Measurements from ENCODE around the gene ANKRD10.
"Not testable (repeated sequence)": the region's sequence is repeated elsewhere in the genome, so short reads cannot be mapped to it uniquely, and the experiment has no call there.

ANKRD10 gene

DNA sequence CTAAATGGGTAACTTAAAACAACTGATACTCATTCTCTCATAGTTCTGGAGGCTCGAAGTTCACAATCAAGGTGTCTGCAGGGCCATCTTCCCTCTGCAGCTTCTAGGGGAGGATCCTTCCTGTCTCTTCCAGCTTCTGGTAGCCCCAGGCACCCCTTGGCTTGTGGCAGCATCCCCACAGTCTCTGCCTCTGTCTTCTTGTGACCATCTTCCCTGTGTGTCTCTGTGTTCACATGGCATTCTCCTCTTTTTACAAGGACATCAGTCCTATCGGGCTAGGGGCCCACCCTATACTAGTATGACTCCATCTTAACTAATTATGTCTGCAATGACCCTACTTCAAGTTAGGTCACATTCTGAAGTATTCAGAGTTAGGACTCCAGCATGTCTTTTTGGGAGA lies 73.5 kb downstream of the ANKRD10 start:
- TF ChIP-seq, protein P1, sequence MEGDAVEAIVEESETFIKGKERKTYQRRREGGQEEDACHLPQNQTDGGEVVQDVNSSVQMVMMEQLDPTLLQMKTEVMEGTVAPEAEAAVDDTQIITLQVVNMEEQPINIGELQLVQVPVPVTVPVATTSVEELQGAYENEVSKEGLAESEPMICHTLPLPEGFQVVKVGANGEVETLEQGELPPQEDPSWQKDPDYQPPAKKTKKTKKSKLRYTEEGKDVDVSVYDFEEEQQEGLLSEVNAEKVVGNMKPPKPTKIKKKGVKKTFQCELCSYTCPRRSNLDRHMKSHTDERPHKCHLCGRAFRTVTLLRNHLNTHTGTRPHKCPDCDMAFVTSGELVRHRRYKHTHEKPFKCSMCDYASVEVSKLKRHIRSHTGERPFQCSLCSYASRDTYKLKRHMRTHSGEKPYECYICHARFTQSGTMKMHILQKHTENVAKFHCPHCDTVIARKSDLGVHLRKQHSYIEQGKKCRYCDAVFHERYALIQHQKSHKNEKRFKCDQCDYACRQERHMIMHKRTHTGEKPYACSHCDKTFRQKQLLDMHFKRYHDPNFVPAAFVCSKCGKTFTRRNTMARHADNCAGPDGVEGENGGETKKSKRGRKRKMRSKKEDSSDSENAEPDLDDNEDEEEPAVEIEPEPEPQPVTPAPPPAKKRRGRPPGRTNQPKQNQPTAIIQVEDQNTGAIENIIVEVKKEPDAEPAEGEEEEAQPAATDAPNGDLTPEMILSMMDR (IDR thresholded peaks at IDR 0.05; ENCODE audit: borderline replicate concordance, insufficient read depth, low read depth, low read length), result no peak
- no peak overlapping the region for H3K4me3 ChIP-seq (ENCODE audit: low read depth, low read length)

DNA sequence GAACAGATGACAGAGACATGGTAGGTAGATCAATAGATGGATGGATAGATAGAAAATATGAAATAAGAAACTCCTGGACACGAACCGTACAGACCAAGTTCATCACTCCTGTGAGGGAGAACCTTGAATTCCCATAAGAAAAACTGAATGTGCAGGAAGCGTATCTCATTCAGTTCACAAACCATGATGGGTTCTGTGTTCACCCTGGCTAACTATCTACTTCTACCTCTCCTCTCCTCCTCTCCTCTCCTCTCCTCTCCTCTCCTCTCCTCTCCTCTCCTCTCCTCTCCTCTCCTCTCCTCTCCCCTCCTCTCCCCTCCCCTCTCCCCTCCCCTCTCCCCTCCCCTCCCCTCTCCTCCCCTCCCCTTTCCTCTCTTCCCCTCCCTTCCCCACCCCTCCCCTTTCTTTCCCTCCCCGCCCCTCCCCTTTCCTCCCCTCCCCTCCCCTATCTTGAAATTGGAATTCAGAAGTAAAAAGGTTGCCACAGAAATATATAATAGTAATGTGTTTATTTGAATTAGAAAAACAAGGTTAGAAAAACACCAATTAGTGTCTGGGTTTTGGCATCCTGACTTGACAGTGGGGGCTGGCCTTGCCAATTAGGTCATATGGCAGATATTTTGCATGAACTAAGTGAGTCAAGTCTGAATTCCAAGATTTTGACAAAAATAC lies 75.9 kb downstream of the ANKRD10 start:
- TF ChIP-seq, protein P1 (IDR thresholded peaks at IDR 0.05; ENCODE audit: borderline replicate concordance, insufficient read depth, low read depth, low read length), result no peak
- H3K4me3 ChIP-seq (ENCODE audit: low read depth, low read length), result no peak overlapping the region

DNA sequence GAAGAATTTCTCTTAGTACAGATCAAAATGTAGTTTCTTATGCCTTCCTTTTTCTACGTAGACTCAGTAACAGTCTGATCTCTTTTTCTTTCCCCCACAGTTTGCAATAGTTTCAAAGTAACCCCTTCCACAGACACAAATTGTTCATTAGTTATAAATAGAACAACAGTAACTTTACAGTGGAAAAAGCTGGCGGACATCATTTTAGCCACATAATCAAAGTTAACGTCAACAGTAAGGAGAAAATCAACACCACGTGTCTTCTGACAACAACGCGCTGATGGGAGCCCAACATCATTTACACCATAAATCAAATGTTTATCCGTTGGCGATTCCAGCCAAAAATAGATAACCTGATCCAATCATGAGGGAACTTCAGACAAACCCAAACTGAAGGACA lies 76.8 kb downstream of the ANKRD10 start:
- H3K4me3 ChIP-seq (ENCODE audit: low read depth, low read length), result no peak overlapping the region
- TF ChIP-seq, protein P1 (IDR thresholded peaks at IDR 0.05; ENCODE audit: borderline replicate concordance, insufficient read depth, low read depth, low read length), result no peak

DNA sequence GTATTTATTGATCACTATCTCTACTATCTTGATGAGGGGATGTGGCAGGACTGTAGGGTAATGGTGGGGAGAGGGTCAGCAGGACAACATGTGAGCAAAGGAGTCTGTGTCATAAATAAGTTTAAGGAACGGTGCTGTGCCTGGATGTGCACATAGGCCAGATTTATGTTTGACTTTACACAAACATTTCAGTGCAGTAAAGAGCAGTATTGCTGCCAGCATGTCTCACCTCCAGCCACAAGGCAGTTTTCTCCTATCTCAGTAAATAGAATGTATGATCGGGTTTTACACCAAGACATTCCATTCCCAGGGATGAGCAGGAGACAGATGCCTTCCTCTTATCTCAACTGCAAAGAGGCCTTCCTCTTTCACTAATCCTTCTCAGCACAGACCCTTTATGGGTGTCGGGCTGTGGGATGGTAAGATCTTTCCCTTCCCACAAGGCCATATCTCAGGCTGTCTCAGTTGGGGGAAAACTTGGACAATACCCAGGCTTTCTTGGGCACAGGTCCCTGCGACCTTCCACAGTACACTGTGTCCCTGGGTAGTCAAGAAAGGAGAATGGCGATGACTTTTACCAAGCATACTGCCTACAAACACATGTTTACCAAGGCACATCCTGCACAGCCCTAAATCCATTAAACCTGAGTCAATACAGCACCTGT lies 77.3 kb downstream of the ANKRD10 start:
- H3K4me3 ChIP-seq (ENCODE audit: low read depth, low read length), result not testable (repeated sequence)

DNA sequence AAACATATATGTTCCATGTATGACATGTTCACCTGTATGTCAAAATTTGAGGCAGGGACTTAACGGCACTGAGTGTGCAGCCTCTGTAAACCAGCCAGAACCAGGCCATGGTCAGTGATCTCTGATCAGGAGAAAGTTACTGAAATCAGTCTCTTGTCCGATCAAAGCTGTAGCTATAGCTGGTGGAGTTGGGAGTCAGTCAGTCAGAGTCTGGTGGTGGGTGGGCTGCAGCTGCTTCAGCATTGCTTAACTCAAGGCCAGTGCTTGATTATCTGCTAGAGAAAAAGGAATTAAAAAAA lies 78.3 kb downstream of the ANKRD10 start:
- H3K4me3 ChIP-seq (ENCODE audit: low read depth, low read length), result no peak overlapping the region
- TF ChIP-seq, protein P1 (IDR thresholded peaks at IDR 0.05; ENCODE audit: borderline replicate concordance, insufficient read depth, low read depth, low read length), result no peak

DNA sequence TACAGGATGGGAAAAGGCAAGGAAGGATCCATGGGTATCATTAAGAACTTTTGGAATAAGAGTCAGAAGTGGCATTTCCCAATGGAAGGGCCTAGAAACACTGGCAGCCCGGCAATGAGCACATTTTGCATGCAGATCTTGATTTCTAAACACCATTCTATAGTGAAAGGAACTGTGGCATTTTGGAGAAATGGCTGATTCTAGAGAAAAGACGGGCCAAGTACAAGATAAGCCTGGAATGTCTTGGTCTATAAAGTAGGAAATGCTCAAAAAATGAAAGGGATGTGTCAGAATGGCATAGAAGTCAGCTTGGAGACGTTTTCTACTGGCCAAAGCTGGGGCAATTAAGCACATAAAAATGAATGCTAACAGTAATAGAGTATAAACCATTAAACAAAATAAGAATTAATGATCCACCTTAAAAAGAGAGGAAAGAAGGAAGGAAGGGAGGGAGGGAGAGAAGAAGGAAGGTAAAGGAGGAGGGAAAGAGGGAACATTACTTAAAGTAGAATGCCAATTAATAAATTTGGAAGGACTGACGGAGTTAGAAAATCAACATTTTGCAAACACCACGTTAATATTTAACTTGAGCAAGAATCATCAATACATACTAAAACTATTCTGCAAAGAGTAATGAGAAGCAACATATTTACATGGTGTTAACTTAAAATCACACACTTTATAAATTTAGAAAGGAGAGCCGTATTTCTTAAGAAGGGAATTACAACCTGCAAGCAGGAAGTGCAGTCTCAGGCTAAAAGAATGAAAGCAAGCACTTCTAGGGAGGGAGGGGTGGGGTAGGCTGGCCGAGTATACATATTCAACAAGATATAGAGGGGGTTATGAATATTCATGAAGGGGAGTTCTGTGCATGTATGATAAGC lies 78.9 kb downstream of the ANKRD10 start:
- no peak overlapping the region for H3K4me3 ChIP-seq (ENCODE audit: low read depth, low read length)
- TF ChIP-seq, protein P1 (IDR thresholded peaks at IDR 0.05; ENCODE audit: borderline replicate concordance, insufficient read depth, low read depth, low read length), result no peak

DNA sequence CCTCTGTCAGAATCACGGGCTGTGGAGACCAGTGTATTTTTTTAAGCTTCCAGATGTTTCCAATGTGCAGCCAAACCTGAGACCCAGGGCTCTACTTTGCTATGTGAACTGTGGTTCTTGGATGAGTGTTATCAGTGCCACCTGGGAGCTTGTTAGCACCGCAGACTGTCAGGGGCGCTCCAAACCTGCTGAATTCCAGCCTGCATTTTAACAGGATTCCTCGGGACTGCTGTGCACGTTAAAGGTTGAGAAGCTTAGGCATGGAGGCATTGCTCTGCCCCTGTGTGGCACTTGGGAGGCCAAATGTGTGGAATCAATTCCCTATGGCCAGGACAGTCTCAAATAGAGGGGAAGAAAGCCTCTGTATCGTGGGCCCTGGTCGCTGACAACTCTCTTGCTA lies 80.3 kb downstream of the ANKRD10 start:
- TF ChIP-seq, protein P1 (IDR thresholded peaks at IDR 0.05; ENCODE audit: borderline replicate concordance, insufficient read depth, low read depth, low read length), result no peak
- no peak overlapping the region for H3K4me3 ChIP-seq (ENCODE audit: low read depth, low read length)
